Neuronal stem cell (in vitro differentiated cells): ENCODE results near the gene SHOX. TPM values are rescaled to one million over a fixed set of nuclear protein-coding genes. Genes with fewer than 3 reads are reported as not detected.

Experiments
- DNase-seq: peaks from one replicate; pipeline ENCODE4 v3.0.0-alpha.2; 2013; ENCODE audit warnings: low spot score
- H2AFZ ChIP-seq: one replicate; pipeline ENCODE4 v1.6.1; 2013; ENCODE audit warnings: mild to moderate bottlenecking, low read length, inconsistent platforms
- H2AK5ac ChIP-seq: 2 replicates; pipeline ENCODE4 v1.6.1; 2013; ENCODE audit warnings: low read depth, mild to moderate bottlenecking, inconsistent platforms, low read length, moderate library complexity, mixed read lengths
- H2BK120ac ChIP-seq: 2 replicates; pipeline ENCODE4 v1.6.1; 2013; ENCODE audit warnings: low read depth, mild to moderate bottlenecking, inconsistent platforms, low read length, moderate library complexity, mixed read lengths
- H2BK12ac ChIP-seq: one replicate; pipeline ENCODE4 v1.6.1; 2013; ENCODE audit warnings: low read length, inconsistent platforms
- H2BK15ac ChIP-seq: 2 replicates; pipeline ENCODE4 v1.6.1; 2013; ENCODE audit warnings: mild to moderate bottlenecking, low read length, inconsistent platforms, mixed read lengths
- H2BK5ac ChIP-seq: one replicate; pipeline ENCODE4 v1.6.1; 2013; ENCODE audit warnings: inconsistent platforms, mild to moderate bottlenecking, low read length, moderate library complexity
- H3K14ac ChIP-seq: one replicate; pipeline ENCODE4 v1.6.1; 2013; ENCODE audit warnings: low read length, inconsistent platforms
- H3K18ac ChIP-seq: 2 replicates; pipeline ENCODE4 v1.6.1; 2013; ENCODE audit warnings: low read length, inconsistent platforms
- H3K23ac ChIP-seq: 2 replicates; pipeline ENCODE4 v1.6.1; 2013; ENCODE audit warnings: low read depth, mild to moderate bottlenecking, mixed read lengths, low read length, inconsistent platforms; ENCODE audit not compliant: poor library complexity
- H3K27ac ChIP-seq: replicated peaks from 3 replicates; pipeline ENCODE4 v1.5.1; 2013; ENCODE audit warnings: low read length, inconsistent platforms
- H3K27me3 ChIP-seq, 3 experiments: 2 replicates each; pipeline ENCODE4 v1.6.1; 2013; ENCODE audit warnings: low read length in 3 of 3, mild to moderate bottlenecking in 2 of 3, inconsistent platforms in 1 of 3, low read depth in 1 of 3, mixed read lengths in 1 of 3, moderate library complexity in 1 of 3; ENCODE audit not compliant: control insufficient read depth in 3 of 3, insufficient read depth in 3 of 3
- H3K36me3 ChIP-seq, 2 donors: replicated peaks in 1 of 2; 2 replicates each; pipeline ENCODE4 v1.6.1; 2013; ENCODE audit warnings: low read length in 2 of 2; ENCODE audit not compliant: control insufficient read depth in 2 of 2, insufficient read depth in 2 of 2
- H3K4ac ChIP-seq: 2 replicates; pipeline ENCODE4 v1.6.1; 2013; ENCODE audit warnings: inconsistent platforms, mild to moderate bottlenecking, low read length, moderate library complexity
- H3K4me1 ChIP-seq, 2 donors: 1 replicate in 1 of 2; 2 replicates in 1 of 2; pipeline ENCODE4 v1.6.1; 2013; ENCODE audit warnings: low read length in 2 of 2, low read depth in 1 of 2; ENCODE audit not compliant: control insufficient read depth in 2 of 2, insufficient read depth in 1 of 2
- H3K4me2 ChIP-seq: one replicate; pipeline ENCODE4 v1.6.1; 2013; ENCODE audit warnings: mild to moderate bottlenecking, low read length, inconsistent platforms; ENCODE audit not compliant: insufficient read depth, poor library complexity, severe bottlenecking
- H3K4me3 ChIP-seq, 2 donors: 2 replicates each; pipeline ENCODE4 v1.5.1; 2013; ENCODE audit warnings: low read length in 2 of 2, mild to moderate bottlenecking in 2 of 2, inconsistent platforms in 1 of 2, moderate library complexity in 1 of 2
- H3K79me1 ChIP-seq: one replicate; pipeline ENCODE4 v1.6.1; 2013; ENCODE audit warnings: low read depth, mild to moderate bottlenecking, inconsistent platforms, low read length, moderate library complexity
- H3K9ac ChIP-seq: one replicate; pipeline ENCODE4 v1.6.1; 2013; ENCODE audit warnings: mild to moderate bottlenecking, low read depth, low read length, inconsistent platforms; ENCODE audit not compliant: poor library complexity
- H3K9me3 ChIP-seq, 2 donors: replicated peaks in 1 of 2; 2 replicates each; pipeline versions ENCODE3 to v1.6.1; 2013; ENCODE audit warnings: low read length in 2 of 2, mild to moderate bottlenecking in 2 of 2, inconsistent platforms in 1 of 2, low read depth in 1 of 2, mixed read lengths in 1 of 2, moderate library complexity in 1 of 2; ENCODE audit not compliant: control insufficient read depth in 2 of 2, insufficient read depth in 1 of 2
- H4K8ac ChIP-seq: one replicate; pipeline ENCODE4 v1.6.1; 2013; ENCODE audit warnings: low read depth, mild to moderate bottlenecking, inconsistent platforms, low read length, moderate library complexity
- H4K91ac ChIP-seq: one replicate; pipeline ENCODE4 v1.6.1; 2013; ENCODE audit warnings: low read length, low read depth, mild to moderate bottlenecking, inconsistent platforms; ENCODE audit not compliant: poor library complexity
- WGBS, 2 donors: extraction: QIAGEN DNeasy Blood & Tissue Kit; methylation state at CpG; one replicate each; pipeline ENCODE4 v1.1.7; 2013; ENCODE audit warnings: missing lambda C conversion rate in 2 of 2, mixed read lengths in 1 of 2; ENCODE audit not compliant: insufficient read length in 2 of 2, insufficient replicate concordance in 1 of 2; ENCODE audit errors: extremely low coverage in 2 of 2; 5-methylcytosine and 5-hydroxymethylcytosine counted together
- polyA plus RNA-seq, 2 experiments: library from polyadenylated mRNA; stranded (reverse); fragments of 200-250 nt; gene quantifications; one replicate each; pipeline ENCODE4 v1.2.3, GENCODE V29; 2013

SHOX gene
- polyA plus RNA-seq (2013, experiment 1 of 2) = not detected
- not detected for polyA plus RNA-seq (2013, experiment 2 of 2)

DNA sequence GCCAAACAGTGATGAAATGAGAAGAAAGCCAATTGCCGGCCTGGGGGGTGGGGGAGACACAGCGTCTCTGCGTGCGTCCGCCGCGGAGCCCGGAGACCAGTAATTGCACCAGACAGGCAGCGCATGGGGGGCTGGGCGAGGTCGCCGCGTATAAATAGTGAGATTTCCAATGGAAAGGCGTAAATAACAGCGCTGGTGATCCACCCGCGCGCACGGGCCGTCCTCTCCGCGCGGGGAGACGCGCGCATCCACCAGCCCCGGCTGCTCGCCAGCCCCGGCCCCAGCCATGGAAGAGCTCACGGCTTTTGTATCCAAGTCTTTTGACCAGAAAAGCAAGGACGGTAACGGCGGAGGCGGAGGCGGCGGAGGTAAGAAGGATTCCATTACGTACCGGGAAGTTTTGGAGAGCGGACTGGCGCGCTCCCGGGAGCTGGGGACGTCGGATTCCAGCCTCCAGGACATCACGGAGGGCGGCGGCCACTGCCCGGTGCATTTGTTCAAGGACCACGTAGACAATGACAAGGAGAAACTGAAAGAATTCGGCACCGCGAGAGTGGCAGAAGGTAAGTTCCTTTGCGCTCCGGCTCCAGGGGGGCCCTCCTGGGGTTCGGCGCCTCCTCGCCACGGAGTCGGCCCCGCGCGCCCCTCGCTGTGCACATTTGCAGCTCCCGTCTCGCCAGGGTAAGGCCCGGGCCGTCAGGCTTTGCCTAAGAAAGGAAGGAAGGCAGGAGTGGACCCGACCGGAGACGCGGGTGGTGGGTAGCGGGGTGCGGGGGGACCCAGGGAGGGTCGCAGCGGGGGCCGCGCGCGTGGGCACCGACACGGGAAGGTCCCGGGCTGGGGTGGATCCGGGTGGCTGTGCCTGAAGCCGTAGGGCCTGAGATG is at the start of gene SHOX:
TSS of gene SHOX (plus strand) at position 180 of the 885 bp plus-strand sequence. CDS start at position 287, 107 bp downstream.
- Histone ChIP-seq H3K4ac (no peak within 1 kb of the TSS), H3K9me3 (no peaks in the 10 kb centered on the region), H3K4me1 (no peaks in the 10 kb centered on the region), H3K36me3 (no peaks in the 10 kb centered on the region), H3K79me1 (no peaks in the 10 kb centered on the region), H3K4me2 (peak within 1 kb of the TSS; percentile 48), H3K4me3 (peak within 1 kb of the TSS in 1 of 2 donors; percentile 63), H4K91ac (no peak within 1 kb of the TSS), H2BK15ac (peak within 1 kb of the TSS; percentile 64), H4K8ac (no peak within 1 kb of the TSS), H3K14ac (no peak within 1 kb of the TSS), H2BK120ac (no peak within 1 kb of the TSS), H3K27ac (no peak within 1 kb of the TSS), H2AFZ (no peak within 1 kb of the TSS), H3K9ac (no peak within 1 kb of the TSS), H3K23ac (no peak within 1 kb of the TSS), H2AK5ac (peak within 1 kb of the TSS; percentile 84), H2BK12ac (no peak within 1 kb of the TSS), H3K18ac (peak within 1 kb of the TSS; percentile 71), H3K27me3 (peaks cover 65 to 88% (median 80%) of the 10 kb centered on the region in 3 experiments), H2BK5ac (no peak within 1 kb of the TSS)
- WGBS, 2 donors = no CpG with 5 or more reads among the region's 84 CpGs
- no peak for DNase-seq

DNA sequence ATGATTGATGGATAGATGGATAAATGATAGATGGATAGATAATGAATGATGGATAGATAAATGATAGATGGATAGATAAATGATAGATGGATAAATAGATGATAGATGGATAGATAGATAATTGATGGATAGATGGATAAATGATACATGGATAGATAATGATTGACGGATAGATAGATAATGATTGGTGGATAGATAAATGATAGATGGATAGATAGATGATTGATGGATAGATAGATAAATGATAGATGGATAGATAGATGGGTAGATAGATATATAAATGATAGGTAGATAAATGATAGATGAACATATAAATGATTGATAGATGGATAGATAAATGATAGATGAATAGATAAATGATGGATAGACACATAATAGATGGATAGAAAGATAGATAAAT is 49.5 kb upstream of the SHOX start:
- Histone ChIP-seq H3K9me3 (no peaks in the 10 kb centered on the region), H3K4ac (no peak overlapping the region), H2BK12ac (no peak overlapping the region), H2AK5ac (no peak overlapping the region), H2AFZ (no peak overlapping the region), H3K4me1 (no peaks in the 10 kb centered on the region), H3K14ac (no peak overlapping the region), H2BK15ac (no peak overlapping the region), H3K23ac (no peak overlapping the region), H3K27ac (no peak overlapping the region), H4K91ac (no peak overlapping the region), H3K9ac (no peak overlapping the region), H3K4me3 (no peak overlapping the region), H4K8ac (no peak overlapping the region), H3K4me2 (no peak overlapping the region), H3K18ac (no peak overlapping the region), H3K79me1 (no peaks in the 10 kb centered on the region), H3K36me3 (no peaks in the 10 kb centered on the region), H2BK120ac (no peak overlapping the region), H2BK5ac (no peak overlapping the region), H3K27me3 (peaks cover 0 to 4% (median 0%) of the 10 kb centered on the region in 3 experiments)
- 100% methylated on average over 1 of the region's 1 CpG for WGBS, 2 donors
- no peak for DNase-seq

DNA sequence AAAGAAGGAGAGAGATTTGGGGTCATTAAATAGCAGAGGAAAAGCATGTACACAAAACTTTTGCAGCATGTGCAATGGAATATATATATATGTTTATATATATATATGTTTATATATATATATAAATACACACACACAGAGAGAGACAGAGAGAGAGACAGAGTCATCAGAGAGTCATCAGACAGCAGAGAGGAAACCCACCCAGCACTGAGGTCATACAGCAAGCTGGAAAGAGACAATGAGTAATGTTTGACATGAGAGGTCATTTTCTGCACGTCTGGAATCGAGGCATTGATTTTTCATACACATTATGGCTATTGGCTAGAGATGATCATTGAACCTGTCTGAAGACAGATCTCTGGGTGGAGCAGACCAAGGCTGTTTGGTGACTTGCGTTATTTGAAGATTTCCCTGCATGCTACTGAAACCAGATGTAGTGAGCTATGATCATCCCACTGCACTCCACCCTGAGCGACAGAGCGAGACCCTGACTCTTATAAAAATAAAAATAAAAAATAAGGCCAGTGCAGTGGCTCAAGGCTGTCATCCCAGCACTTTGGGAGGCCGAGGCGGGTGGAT is 48.8 kb upstream of the SHOX start:
- no peak overlapping the region for H2AK5ac ChIP-seq
- H3K4me3 ChIP-seq = no peak overlapping the region
- H3K23ac ChIP-seq = no peak overlapping the region
- no peak overlapping the region for H4K91ac ChIP-seq
- no peak overlapping the region for H3K9ac ChIP-seq
- H2BK15ac ChIP-seq = no peak overlapping the region
- no peak overlapping the region for H2AFZ ChIP-seq
- no peak overlapping the region for H2BK5ac ChIP-seq
- no peak overlapping the region for H2BK12ac ChIP-seq
- WGBS, 2 donors = no CpG with 5 or more reads among the region's 7 CpGs
- no peaks in the 10 kb centered on the region for H3K9me3 ChIP-seq
- H3K27me3 ChIP-seq = peaks cover 0 to 4% (median 0%) of the 10 kb centered on the region in 3 experiments
- no peak overlapping the region for H4K8ac ChIP-seq
- no peak for DNase-seq
- no peaks in the 10 kb centered on the region for H3K4me1 ChIP-seq
- H3K14ac ChIP-seq = no peak overlapping the region
- no peak overlapping the region for H2BK120ac ChIP-seq
- no peak overlapping the region for H3K4ac ChIP-seq
- H3K18ac ChIP-seq = no peak overlapping the region
- no peak overlapping the region for H3K4me2 ChIP-seq
- H3K36me3 ChIP-seq = no peaks in the 10 kb centered on the region
- no peaks in the 10 kb centered on the region for H3K79me1 ChIP-seq
- no peak overlapping the region for H3K27ac ChIP-seq

DNA sequence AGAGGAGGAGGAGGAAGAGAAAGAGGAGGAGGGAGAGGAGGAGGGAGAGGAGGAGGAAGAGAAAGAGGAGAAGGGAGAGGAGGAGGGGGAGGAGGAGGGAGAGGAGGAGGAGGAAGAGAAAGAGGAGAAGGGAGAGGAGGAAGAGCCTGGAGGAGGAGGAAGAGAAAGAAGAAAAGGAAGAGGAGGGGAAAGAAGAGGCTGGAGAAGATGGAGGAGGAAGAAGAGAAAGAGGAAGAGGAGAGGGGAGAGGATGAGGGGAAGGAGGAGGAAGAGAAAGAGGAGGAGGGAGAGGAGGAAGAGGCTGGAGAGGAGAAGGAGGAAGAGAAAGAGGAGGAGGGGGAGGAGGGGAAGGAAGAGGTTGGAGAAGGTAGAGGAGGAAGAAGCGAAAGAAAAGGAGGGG is 46.0 kb upstream of the SHOX start:
- no peak overlapping the region for H3K27ac ChIP-seq
- 100% methylated on average over 1 of the region's 1 CpG; no CpG with 5 or more reads in 1 of the 2 donors for WGBS, 2 donors

More for the DNA sequence above, 46.0 kb upstream of the SHOX start:
- Histone ChIP-seq H3K14ac (no peak overlapping the region), H4K91ac (no peak overlapping the region), H3K27me3 (peaks cover 0 to 4% (median 0%) of the 10 kb centered on the region in 3 experiments), H4K8ac (no peak overlapping the region), H3K36me3 (no peaks in the 10 kb centered on the region), H2BK12ac (no peak overlapping the region), H3K23ac (no peak overlapping the region), H3K79me1 (no peaks in the 10 kb centered on the region), H2AK5ac (no peak overlapping the region), H3K4me3 (no peak overlapping the region), H2BK5ac (no peak overlapping the region), H3K18ac (no peak overlapping the region), H3K4ac (no peak overlapping the region), H2BK120ac (no peak overlapping the region), H2AFZ (no peak overlapping the region), H2BK15ac (no peak overlapping the region), H3K9ac (no peak overlapping the region), H3K4me1 (no peaks in the 10 kb centered on the region), H3K9me3 (no peaks in the 10 kb centered on the region), H3K4me2 (no peak overlapping the region)
- DNase-seq = no peak
